Cardiac fibroblast (primary cell): Measurements from ENCODE around the gene PEA15.

Experiments used
- DNase-seq, 2 donors: peaks; one replicate each; pipeline versions ENCODE4 v3.0.0 to v3.0.0-alpha.2; 2010; ENCODE audit warnings: low read depth in 2 of 2
- H3K4me3 ChIP-seq, 2 donors: replicated peaks in 1 of 2; 1 replicate in 1 of 2; 2 replicates in 1 of 2; pipeline ENCODE4 v1.5.1; 2011; ENCODE audit warnings: low read depth in 2 of 2, low read length in 2 of 2, mild to moderate bottlenecking in 2 of 2, moderate library complexity in 1 of 2
- CTCF ChIP-seq: IDR thresholded peaks from one replicate; pipeline ENCODE4 v1.5.1; 2011; ENCODE audit warnings: low read depth, mild to moderate bottlenecking, low read length, inconsistent platforms

Gene PEA15

GRCh38 chr1:160244209-160244608, 39.0 kb downstream of the PEA15 start:
- no peak for DNase-seq
- no peak overlapping the region for H3K4me3 ChIP-seq
- TF ChIP-seq CTCF, result no peak

- no peak for DNase-seq
Observed at GRCh38 chr1:160245434-160245833, 40.2 kb downstream of the PEA15 start.

GRCh38 chr1:160247053-160247452, 41.9 kb downstream of the PEA15 start:
- DNase-seq, result no peak
- H3K4me3 ChIP-seq, result no peak overlapping the region
- TF ChIP-seq CTCF, result no peak

More at GRCh38 chr1:160245434-160245833, 40.2 kb downstream of the PEA15 start:
- no peak overlapping the region for H3K4me3 ChIP-seq
- TF ChIP-seq CTCF, result no peak

- no peak for DNase-seq
- no peak for TF ChIP-seq CTCF
- no peak overlapping the region for H3K4me3 ChIP-seq
Observed at GRCh38 chr1:160251011-160251410, 45.8 kb downstream of the PEA15 start.

- peak; percentile 72 for TF ChIP-seq CTCF
- peak; percentile 81 to 85 for DNase-seq
- H3K4me3 ChIP-seq, result no peak overlapping the region
Observed at GRCh38 chr1:160251687-160252526, 46.7 kb downstream of the PEA15 start.

- TF ChIP-seq CTCF, result no peak
- no peak for DNase-seq
Observed at GRCh38 chr1:160255781-160256300, 50.7 kb downstream of the PEA15 start.

More at GRCh38 chr1:160255781-160256300, 50.7 kb downstream of the PEA15 start:
- H3K4me3 ChIP-seq, result no peak overlapping the region
